HG03066 (cell line): ENCODE measurements around the gene MMP10.

Experiments used
- ATAC-seq: cut with Tn5 transposase; IDR thresholded peaks from one replicate; pipeline ENCODE4 v1.9.1; 2021; ENCODE audit warnings: low read depth; ENCODE audit not compliant: unreplicated experiment

MMP10 gene

DNA sequence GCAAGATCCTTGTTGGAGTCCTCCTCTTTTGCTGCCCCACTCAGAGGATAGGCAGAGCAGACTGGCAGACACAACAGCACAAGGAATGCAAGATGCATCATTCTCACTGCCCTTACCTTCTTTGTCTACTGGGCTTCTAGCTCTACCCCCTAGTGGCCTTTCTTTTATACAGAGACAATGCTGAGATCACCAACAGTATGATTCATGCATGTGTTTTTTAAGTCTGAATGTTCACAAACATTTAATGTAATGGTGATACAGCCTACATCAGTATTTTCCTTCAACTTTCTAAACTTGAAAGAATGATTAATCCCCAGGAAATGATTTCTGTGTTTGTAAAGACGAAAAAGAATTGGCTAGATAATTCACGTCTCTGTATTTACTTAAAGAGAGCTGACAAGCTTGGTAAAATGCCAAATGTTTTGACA lies at the start of gene MMP10:
MMP10 (minus strand) TSS at position 138 of the 428 bp plus-strand sequence; CDS start at position 101, 37 bp downstream.
- ATAC-seq, result no peak

GRCh38 chr11:102829316-102830000 lies 49.0 kb upstream of the MMP10 start:
- ATAC-seq, result no peak

DNA sequence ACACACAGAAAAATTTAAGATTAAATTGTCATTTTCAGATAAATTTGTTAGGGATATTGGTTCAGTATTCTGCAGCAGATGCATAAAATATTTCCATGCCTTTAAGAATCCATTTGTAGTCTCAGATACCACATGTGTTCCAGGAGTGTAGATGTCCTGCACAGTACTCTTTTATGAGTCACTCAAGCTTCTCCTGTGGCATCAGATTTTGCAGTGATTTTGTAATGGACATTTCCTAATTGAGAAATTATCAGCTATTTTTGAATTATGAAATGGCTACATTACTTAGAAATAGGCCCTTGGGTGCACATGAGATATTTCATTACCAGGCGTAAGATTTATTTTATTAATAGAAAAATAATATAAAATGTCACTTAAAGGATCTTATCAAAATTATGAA lies 44.1 kb upstream of the MMP10 start:
- no peak for ATAC-seq

GRCh38 chr11:102819491-102819890 lies 39.1 kb upstream of the MMP10 start:
- ATAC-seq, result no peak

GRCh38 chr11:102813484-102813883 lies 33.1 kb upstream of the MMP10 start:
- ATAC-seq, result no peak

DNA sequence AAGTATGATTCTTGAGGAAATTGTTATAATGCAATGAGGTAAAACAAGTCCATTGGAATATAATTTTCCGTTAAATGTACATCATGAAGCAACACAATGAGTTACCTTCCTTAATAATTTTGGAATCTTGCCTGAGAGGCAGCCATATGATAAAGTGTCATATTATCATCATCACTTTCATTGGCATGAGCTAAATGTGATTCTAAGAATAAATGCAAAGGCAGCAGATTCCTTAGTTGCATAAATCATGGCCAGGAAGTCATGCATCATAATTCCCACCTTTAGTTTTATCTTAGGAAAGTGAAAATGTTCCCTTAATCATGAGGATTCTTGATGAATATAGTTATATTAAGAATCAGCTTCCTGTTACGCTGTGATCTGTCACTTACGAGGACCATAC lies 31.8 kb upstream of the MMP10 start:
- ATAC-seq, result no peak

GRCh38 chr11:102810950-102811660 lies 30.7 kb upstream of the MMP10 start:
- ATAC-seq, result no peak

- ATAC-seq, result no peak
Measured at GRCh38 chr11:102809971-102810370, 29.5 kb upstream of the MMP10 start.

DNA sequence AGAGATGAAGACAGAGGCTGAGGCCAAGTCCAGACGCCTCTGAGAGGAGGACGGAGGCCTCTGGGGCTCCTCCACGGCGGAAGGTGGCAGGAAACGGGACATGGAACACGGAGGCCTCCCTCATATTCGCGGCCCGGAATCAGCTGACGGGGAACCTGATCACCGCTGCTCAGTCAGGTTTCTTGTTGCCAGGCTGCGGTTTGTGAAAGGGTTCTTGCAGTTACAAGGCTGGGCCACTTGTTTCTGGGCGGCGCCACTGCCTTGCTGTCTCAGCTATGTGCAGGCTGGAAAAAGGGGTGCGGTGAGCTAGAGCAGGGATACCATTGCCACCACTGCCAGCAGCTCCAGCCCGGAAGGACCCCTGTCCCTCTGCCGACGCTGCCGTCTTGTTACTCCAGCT lies 27.5 kb upstream of the MMP10 start:
- ATAC-seq, result no peak

- ATAC-seq, result no peak
Measured at GRCh38 chr11:102806296-102806695, 25.9 kb upstream of the MMP10 start.

- no peak for ATAC-seq
Measured at GRCh38 chr11:102802341-102802740, 21.9 kb upstream of the MMP10 start.

DNA sequence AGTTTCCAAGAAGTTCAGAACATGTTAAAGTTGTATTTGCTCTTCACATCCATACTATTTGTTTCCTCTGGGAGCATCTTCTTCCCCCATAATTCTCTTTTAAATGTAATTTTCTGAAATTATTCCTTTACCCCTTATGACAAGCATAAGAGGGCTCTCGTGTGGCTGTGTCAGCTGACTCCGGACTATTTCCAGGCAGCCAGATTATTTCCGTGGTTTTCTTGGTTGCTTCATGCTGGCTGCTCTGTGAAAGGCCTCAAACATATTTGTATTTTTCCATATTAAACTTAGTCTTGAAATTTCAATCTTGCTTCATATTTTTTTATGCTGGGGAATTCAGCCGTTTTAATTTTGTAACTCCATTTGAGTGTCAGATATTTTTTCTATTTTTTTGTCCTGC lies 20.3 kb upstream of the MMP10 start:
- ATAC-seq, result no peak

GRCh38 chr11:102799681-102800340 lies 19.4 kb upstream of the MMP10 start:
- no peak for ATAC-seq

- no peak for ATAC-seq
Measured at GRCh38 chr11:102798012-102798746, 17.8 kb upstream of the MMP10 start, which contains the start of gene MMP1. Gene MMP1, minus strand, starts transcription at chr11:102798160. Its CDS starts 68 bp downstream, at chr11:102798092.

DNA sequence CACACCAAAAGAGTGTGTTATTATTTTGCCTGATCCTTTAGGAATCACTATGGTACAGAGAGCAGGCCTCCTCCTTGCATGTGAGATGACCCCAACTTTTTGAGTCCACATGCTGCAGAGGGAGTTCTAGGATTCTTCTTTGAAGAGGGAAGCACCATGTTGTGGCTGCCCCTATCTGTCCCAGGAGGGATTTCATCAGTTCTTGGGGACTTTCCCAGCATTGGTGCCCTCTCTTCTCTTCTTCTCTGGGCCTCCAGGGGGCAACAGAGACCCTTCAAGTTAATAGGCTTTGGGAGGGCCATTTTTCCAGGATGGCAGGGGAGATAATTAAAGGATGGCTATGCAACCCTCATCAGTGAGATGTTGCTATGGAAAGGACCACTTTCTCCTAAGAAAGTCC lies 14.0 kb upstream of the MMP10 start:
- peak; percentile 87 for ATAC-seq

- ATAC-seq, result no peak
Measured at GRCh38 chr11:102793677-102794290, 13.4 kb upstream of the MMP10 start.

- no peak for ATAC-seq
Measured at GRCh38 chr11:102792604-102793003, 12.2 kb upstream of the MMP10 start.

DNA sequence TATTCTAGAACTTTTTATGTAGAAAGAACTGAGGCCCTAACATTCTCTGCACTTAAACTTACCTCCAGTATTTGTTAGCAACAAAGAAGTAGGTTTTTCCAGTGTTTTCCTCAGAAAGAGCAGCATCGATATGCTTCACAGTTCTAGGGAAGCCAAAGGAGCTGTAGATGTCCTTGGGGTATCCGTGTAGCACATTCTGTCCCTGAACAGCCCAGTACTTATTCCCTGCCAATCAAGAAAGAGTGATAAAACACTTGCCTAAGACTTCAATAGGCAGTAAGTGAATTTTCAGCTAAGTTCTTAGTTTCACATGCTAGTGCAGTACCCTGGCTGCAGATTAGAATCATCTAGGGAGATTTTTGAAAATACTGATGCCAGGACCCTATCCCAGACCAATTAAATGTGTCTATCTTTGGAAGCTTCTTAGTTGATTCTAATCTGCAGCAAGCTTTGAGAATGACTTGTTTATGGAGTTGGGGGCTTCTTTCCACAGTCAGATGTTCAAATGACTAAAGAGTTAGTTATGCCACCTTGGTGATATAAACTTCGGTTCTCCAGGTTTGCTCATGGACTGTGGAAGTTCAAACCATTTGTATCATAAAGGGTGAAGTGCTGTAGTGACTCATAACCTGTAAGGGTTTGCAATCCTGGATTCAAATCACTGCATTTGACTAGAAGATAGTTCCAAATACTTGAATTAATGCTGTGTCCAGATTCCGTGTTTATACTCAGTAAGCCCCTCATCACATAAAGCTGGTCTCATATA lies 11.0 kb upstream of the MMP10 start:
- ATAC-seq, result no peak

DNA sequence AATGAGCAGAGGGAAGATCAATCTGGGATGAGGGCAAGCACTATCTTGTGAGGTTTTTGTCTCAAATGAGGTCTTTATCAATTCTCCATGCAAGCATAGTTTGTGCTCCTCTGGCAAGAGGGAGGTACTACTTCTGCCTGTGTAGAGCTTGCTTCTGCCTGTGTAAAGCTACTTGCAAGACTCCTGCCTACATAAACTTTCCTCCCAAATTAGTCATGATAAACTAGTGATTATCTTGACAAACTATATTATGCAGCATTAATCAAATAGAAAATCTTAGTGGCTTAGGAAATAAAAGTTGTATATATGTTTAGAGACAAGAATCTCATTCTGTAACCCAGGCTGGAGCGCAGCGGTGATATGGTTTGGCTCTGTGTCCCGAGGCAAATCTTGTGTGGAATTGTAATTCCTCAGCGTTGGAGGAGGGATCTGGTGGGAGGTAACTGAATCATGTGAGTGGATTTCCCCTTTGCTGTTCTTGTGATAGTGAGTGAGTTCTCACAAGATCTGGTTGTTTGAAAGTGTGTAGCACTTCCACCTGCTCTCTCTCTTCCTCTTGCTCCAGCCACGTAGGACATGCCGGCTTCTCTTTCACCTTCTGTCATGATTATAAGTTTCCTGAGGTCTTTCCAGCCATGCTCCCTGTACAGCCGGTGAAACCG lies 8.0 kb upstream of the MMP10 start:
- no peak for ATAC-seq
